OCI-LY1 (cell line): ENCODE results near the gene NELFA.

Experiments
- H2AFZ ChIP-seq: fragments of 200-600 bp; sonication (generic), shearing (Covaris generic); 2 replicates; pipeline ENCODE4 v1.6.0; 2014; ENCODE audit warnings: antibody characterized with exemption, mild to moderate bottlenecking, low read length
- H3F3A ChIP-seq: fragments of 200-600 bp; sonication (generic), shearing (Covaris generic); 2 replicates; pipeline ENCODE4 v1.6.0; 2014; ENCODE audit warnings: mild to moderate bottlenecking, antibody characterized with exemption, low read length, moderate library complexity; ENCODE audit not compliant: insufficient read depth
- H3K27ac ChIP-seq: fragments of 200-600 bp; sonication (generic); 2 replicates; pipeline ENCODE4 v1.5.1; 2014; ENCODE audit warnings: low read length, mixed run types, mild to moderate bottlenecking, low read depth; ENCODE audit not compliant: poor library complexity, severe bottlenecking
- H3K27me3 ChIP-seq: fragments of 200-600 bp; sonication (generic); 2 replicates; pipeline ENCODE4 v1.6.0; 2014; ENCODE audit warnings: antibody characterized with exemption, mild to moderate bottlenecking, low read length, moderate library complexity; ENCODE audit not compliant: insufficient read depth
- H3K36me3 ChIP-seq: fragments of 200-600 bp; sonication (generic); 2 replicates; pipeline ENCODE4 v1.6.1; 2014; ENCODE audit warnings: mild to moderate bottlenecking, antibody characterized with exemption, low read length, moderate library complexity, mixed read lengths; ENCODE audit not compliant: insufficient read depth
- H3K4me1 ChIP-seq: fragments of 200-600 bp; sonication (generic); 2 replicates; pipeline ENCODE4 v1.5.1; 2014; ENCODE audit warnings: mild to moderate bottlenecking, low read length, moderate library complexity; ENCODE audit not compliant: insufficient read depth, severe bottlenecking
- H3K4me2 ChIP-seq: fragments of 200-600 bp; sonication (generic), shearing (Covaris generic); 2 replicates; pipeline ENCODE4 v1.6.1; 2014; ENCODE audit warnings: low read length
- H3K4me3 ChIP-seq: fragments of 200-600 bp; sonication (generic); 2 replicates; pipeline ENCODE4 v1.5.1; 2014; ENCODE audit warnings: low read length, low read depth, mild to moderate bottlenecking, mixed read lengths; ENCODE audit not compliant: poor library complexity, severe bottlenecking
- H3K79me2 ChIP-seq: fragments of 200-600 bp; shearing (Covaris generic); 2 replicates; pipeline ENCODE4 v1.6.1; 2016; ENCODE audit warnings: mixed run types, low read length, mixed read lengths; ENCODE audit not compliant: insufficient read depth
- H3K9ac ChIP-seq: fragments of 200-600 bp; sonication (generic), shearing (Covaris generic); 2 replicates; pipeline ENCODE4 v1.6.1; 2014; ENCODE audit warnings: mild to moderate bottlenecking, low read length, mixed read lengths
- H3K9me2 ChIP-seq: fragments of 200-600 bp; sonication (generic), shearing (Covaris generic); 2 replicates; pipeline ENCODE4 v1.6.1; 2014; ENCODE audit warnings: low read depth, mild to moderate bottlenecking, low read length, mixed read lengths
- H3K9me3 ChIP-seq: fragments of 200-600 bp; shearing (Covaris generic); 2 replicates; pipeline ENCODE4 v1.6.1; 2014; ENCODE audit warnings: low read length, mixed read lengths
- H4K20me1 ChIP-seq: fragments of 200-600 bp; sonication (generic), shearing (Covaris generic); 2 replicates; pipeline ENCODE4 v1.6.0; 2016; ENCODE audit warnings: mild to moderate bottlenecking, low read length; ENCODE audit not compliant: insufficient read depth
- EZH2 ChIP-seq: fragments of 200-600 bp; sonication (generic), shearing (Covaris generic); IDR thresholded peaks from 2 replicates; pipeline ENCODE4 v1.8.0; 2017; ENCODE audit warnings: borderline replicate concordance, mixed run types, mild to moderate bottlenecking, antibody characterized with exemption, low read length, moderate library complexity, mixed read lengths
- TF ChIP-seq, protein P1 (sequence below): fragments of 200-600 bp; sonication (generic), shearing (Covaris generic); IDR thresholded peaks from 2 replicates; pipeline ENCODE4 v1.5.1; 2017; ENCODE audit warnings: mild to moderate bottlenecking, antibody characterized with exemption, low read length, moderate library complexity, mixed read lengths

Gene NELFA

DNA sequence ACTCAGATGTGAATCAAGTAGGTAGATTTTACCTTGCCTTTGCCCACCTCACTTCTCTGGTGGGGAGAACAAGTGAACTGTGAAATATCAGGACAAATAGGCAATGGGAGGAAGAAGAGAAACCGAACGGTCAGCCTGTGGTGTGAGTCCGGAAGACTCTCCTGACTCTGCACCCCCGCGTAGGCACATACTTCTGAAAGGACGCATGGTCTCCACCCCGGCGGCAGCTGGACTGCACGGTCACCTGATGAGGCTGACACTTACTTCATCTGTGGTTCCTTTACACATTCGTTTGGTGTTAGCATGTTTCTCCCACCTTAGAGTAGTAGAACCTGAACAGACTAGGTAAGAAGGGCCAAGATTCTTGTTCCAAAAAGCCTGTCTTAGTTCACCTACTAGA, 58.4 kb downstream of the NELFA start:
- Histone ChIP-seq H3K36me3 (peaks cover 41% of the 10 kb centered on the region), H4K20me1 (no peaks in the 10 kb centered on the region), H2AFZ (no peak overlapping the region)

DNA sequence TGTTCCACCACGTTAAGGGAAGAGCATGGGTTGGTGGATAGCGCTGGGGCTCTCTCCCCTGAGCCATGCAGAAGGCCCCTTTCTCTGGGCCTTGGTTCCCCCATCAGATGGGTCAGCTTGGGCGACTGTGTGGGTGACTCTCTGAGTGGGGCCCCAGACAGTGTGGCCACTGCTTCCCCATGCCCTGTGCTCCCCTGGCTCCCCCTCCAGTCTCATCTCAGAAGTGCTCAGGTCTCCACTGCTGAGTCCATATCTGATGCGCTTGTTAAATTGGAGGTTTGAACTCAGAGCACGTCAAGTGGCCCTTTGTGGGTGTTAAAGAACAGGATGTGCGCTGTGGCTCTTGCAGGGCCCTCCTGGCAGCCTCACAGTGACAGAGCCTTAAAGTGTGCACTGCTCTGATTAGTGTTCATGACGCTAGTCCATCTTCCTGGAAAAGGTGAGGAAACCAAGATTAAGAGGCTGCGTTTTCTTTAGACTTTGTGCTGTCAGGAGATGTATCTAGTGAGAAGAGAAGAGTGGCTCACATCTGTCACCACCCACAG, 59.8 kb downstream of the NELFA start:
- Histone ChIP-seq H3K36me3 (peaks cover 35% of the 10 kb centered on the region), H4K20me1 (no peaks in the 10 kb centered on the region), H2AFZ (no peak overlapping the region), H3F3A (no peaks in the 10 kb centered on the region), H3K27me3 (no peaks in the 10 kb centered on the region), H3K4me1 (no peaks in the 10 kb centered on the region), H3K9me2 (no peaks in the 10 kb centered on the region), H3K4me3 (no peak overlapping the region), H3K79me2 (no peaks in the 10 kb centered on the region), H3K9me3 (no peaks in the 10 kb centered on the region), H3K9ac (no peak overlapping the region), H3K27ac (no peak overlapping the region), H3K4me2 (no peak overlapping the region)
- TF ChIP-seq, protein P1, sequence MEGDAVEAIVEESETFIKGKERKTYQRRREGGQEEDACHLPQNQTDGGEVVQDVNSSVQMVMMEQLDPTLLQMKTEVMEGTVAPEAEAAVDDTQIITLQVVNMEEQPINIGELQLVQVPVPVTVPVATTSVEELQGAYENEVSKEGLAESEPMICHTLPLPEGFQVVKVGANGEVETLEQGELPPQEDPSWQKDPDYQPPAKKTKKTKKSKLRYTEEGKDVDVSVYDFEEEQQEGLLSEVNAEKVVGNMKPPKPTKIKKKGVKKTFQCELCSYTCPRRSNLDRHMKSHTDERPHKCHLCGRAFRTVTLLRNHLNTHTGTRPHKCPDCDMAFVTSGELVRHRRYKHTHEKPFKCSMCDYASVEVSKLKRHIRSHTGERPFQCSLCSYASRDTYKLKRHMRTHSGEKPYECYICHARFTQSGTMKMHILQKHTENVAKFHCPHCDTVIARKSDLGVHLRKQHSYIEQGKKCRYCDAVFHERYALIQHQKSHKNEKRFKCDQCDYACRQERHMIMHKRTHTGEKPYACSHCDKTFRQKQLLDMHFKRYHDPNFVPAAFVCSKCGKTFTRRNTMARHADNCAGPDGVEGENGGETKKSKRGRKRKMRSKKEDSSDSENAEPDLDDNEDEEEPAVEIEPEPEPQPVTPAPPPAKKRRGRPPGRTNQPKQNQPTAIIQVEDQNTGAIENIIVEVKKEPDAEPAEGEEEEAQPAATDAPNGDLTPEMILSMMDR = no peak
- no peak for TF ChIP-seq EZH2

More for the DNA sequence above, 58.4 kb downstream of the NELFA start:
- H3K4me3 ChIP-seq = no peak overlapping the region
- no peak overlapping the region for H3K27ac ChIP-seq
- H3K9me2 ChIP-seq = no peaks in the 10 kb centered on the region
- TF ChIP-seq, protein P1 = no peak
- TF ChIP-seq EZH2 = no peak
- no peaks in the 10 kb centered on the region for H3K4me1 ChIP-seq
- H3K79me2 ChIP-seq = no peaks in the 10 kb centered on the region
- no peak overlapping the region for H3K9ac ChIP-seq
- no peaks in the 10 kb centered on the region for H3K9me3 ChIP-seq
- H3F3A ChIP-seq = no peaks in the 10 kb centered on the region
- H3K27me3 ChIP-seq = no peaks in the 10 kb centered on the region
- no peak overlapping the region for H3K4me2 ChIP-seq

DNA sequence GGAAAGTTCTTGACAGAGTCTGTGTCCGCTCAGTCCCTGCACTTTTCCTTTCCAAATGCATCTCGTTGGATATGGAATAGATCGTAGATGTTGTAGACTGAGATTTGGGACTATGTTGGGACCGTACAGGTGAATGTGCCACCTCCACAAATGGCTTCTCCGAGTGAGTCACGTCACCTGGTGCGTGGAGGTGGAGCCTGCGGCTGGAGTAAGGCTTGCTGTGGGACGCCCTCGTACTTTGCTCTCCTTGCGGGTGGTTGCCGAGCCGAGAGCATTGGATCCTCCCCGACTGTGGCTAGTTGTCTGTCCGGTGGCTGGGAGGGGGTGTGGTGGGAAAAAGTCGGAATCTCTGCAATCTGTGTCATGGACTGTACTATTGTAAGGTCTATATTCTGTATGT, 60.5 kb downstream of the NELFA start:
- Histone ChIP-seq H2AFZ (no peak overlapping the region), H3K79me2 (no peaks in the 10 kb centered on the region), H3F3A (no peaks in the 10 kb centered on the region), H3K4me3 (no peak overlapping the region), H3K9me3 (no peaks in the 10 kb centered on the region), H3K9me2 (no peaks in the 10 kb centered on the region), H4K20me1 (no peaks in the 10 kb centered on the region), H3K27me3 (no peaks in the 10 kb centered on the region), H3K4me2 (no peak overlapping the region), H3K4me1 (no peaks in the 10 kb centered on the region), H3K9ac (no peak overlapping the region), H3K36me3 (peaks cover 38% of the 10 kb centered on the region), H3K27ac (no peak overlapping the region)
- no peak for TF ChIP-seq EZH2
- TF ChIP-seq, protein P1 = no peak
